Ishikawa (cell line): Measurements from ENCODE around the gene SH3RF3.

Experiments
- CREB1 ChIP-seq: IDR thresholded peaks from 2 replicates; pipeline ENCODE4 v1.6.1; 2012; ENCODE audit warnings: low read depth
- EGR1 ChIP-seq: IDR thresholded peaks from 2 replicates; pipeline ENCODE4 v1.6.1; 2012
- EP300 ChIP-seq: IDR thresholded peaks from 2 replicates; pipeline ENCODE4 v1.6.1; 2012; ENCODE audit warnings: borderline replicate concordance
- NFIC ChIP-seq: IDR thresholded peaks from 2 replicates; pipeline ENCODE4 v1.6.1; 2012
- RAD21 ChIP-seq: IDR thresholded peaks from 2 replicates; pipeline ENCODE4 v1.6.1; 2012; ENCODE audit warnings: low read depth
- TAF1 ChIP-seq: IDR thresholded peaks from 2 replicates; pipeline ENCODE4 v1.6.1; 2012; ENCODE audit warnings: low read depth, mild to moderate bottlenecking
- TCF12 ChIP-seq: IDR thresholded peaks from 2 replicates; pipeline ENCODE4 v1.6.1; 2012; ENCODE audit warnings: low read depth
- TEAD4 ChIP-seq: IDR thresholded peaks from 2 replicates; pipeline ENCODE4 v1.6.1; 2012
- YY1 ChIP-seq: IDR thresholded peaks from 2 replicates; pipeline ENCODE4 v1.6.1; 2012; ENCODE audit warnings: low read depth
- ZBTB7A ChIP-seq: IDR thresholded peaks from 2 replicates; pipeline ENCODE4 v1.6.1; 2012; ENCODE audit warnings: low read depth
- TF ChIP-seq, protein P1 (sequence below): IDR thresholded peaks from 2 replicates; pipeline ENCODE4 v1.6.1; 2012; ENCODE audit warnings: low read depth, mild to moderate bottlenecking
- TF ChIP-seq, protein P2 (sequence below): IDR thresholded peaks from 2 replicates; pipeline ENCODE4 v1.6.1; 2012
- TF ChIP-seq, protein P3 (sequence below): IDR thresholded peaks from 2 replicates; pipeline ENCODE4 v1.6.1; 2012

DNA sequence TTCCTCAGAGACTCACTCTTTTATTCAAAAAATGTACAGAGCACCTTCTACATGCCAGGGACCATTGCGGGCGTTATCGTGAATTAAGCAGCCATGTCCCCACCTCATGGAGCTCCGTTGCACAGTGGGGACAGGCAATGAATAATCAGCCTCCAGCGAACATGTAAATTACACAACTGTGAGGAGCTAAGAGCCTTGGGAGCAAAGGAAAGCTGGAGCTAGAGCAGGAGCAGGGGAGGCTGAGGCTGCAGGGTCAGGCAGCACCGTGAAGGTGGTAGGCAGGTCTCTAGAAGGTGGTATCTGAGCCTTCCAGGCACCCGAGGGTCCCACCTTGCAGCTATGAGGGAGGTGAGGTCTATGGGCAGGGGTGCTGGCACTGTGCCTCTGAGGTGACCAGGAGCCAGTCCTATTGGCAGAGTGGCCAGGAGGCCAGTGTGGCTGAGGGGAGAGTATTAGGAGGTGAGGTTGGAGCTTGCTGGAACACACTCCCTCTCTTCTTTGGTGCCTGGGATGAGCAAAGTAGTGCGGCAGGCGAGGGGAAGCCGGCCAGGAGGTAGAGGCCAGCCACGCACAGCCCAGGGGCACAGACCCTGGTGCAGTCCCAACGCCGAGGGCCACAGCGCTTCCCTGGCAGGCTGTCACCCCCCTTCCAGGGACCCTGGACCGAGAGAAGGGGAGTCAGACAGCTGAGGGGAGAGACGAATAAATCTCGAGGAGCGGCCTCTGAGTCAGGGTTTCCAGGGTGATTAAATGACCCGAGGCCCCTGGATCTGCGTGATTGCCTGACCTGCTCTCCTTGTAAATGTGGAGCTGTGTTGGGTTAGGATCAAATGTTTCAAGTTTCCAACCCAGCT, 317.5 kb downstream of the SH3RF3 start:
- TF ChIP-seq, protein P1, sequence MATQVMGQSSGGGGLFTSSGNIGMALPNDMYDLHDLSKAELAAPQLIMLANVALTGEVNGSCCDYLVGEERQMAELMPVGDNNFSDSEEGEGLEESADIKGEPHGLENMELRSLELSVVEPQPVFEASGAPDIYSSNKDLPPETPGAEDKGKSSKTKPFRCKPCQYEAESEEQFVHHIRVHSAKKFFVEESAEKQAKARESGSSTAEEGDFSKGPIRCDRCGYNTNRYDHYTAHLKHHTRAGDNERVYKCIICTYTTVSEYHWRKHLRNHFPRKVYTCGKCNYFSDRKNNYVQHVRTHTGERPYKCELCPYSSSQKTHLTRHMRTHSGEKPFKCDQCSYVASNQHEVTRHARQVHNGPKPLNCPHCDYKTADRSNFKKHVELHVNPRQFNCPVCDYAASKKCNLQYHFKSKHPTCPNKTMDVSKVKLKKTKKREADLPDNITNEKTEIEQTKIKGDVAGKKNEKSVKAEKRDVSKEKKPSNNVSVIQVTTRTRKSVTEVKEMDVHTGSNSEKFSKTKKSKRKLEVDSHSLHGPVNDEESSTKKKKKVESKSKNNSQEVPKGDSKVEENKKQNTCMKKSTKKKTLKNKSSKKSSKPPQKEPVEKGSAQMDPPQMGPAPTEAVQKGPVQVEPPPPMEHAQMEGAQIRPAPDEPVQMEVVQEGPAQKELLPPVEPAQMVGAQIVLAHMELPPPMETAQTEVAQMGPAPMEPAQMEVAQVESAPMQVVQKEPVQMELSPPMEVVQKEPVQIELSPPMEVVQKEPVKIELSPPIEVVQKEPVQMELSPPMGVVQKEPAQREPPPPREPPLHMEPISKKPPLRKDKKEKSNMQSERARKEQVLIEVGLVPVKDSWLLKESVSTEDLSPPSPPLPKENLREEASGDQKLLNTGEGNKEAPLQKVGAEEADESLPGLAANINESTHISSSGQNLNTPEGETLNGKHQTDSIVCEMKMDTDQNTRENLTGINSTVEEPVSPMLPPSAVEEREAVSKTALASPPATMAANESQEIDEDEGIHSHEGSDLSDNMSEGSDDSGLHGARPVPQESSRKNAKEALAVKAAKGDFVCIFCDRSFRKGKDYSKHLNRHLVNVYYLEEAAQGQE = no peak
- TF ChIP-seq RAD21 (no peak), CREB1 (no peak), EGR1 (no peak), TCF12 (no peak), YY1 (no peak), TAF1 (no peak), EP300 (no peak), ZBTB7A (no peak), NFIC (no peak), TEAD4 (no peak)
- TF ChIP-seq, protein P2, sequence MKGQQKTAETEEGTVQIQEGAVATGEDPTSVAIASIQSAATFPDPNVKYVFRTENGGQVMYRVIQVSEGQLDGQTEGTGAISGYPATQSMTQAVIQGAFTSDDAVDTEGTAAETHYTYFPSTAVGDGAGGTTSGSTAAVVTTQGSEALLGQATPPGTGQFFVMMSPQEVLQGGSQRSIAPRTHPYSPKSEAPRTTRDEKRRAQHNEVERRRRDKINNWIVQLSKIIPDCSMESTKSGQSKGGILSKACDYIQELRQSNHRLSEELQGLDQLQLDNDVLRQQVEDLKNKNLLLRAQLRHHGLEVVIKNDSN = no peak
- TF ChIP-seq, protein P3, sequence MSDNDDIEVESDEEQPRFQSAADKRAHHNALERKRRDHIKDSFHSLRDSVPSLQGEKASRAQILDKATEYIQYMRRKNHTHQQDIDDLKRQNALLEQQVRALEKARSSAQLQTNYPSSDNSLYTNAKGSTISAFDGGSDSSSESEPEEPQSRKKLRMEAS = no peak
